H1 (cell line): ENCODE data around the gene CLEC4F. TPM values are rescaled to one million over a fixed set of nuclear protein-coding genes. Genes with fewer than 3 reads are reported as not detected.

Experiments used
- CTCF ChIA-PET: fragments of 300-600 bp; sonication (Branson Sonifier 250); formaldehyde crosslinking; loops from one replicate; lab custom pipeline; 2021; ENCODE audit not compliant: partially characterized antibody; lab: Charles Lee
- POLR2A ChIA-PET: fragments of 300-600 bp; sonication (Branson Sonifier 250); formaldehyde crosslinking; loops from one replicate; lab custom pipeline; 2021; ENCODE audit warnings: inconsistent platforms; ENCODE audit not compliant: partially characterized antibody; lab: Charles Lee
- DNase-seq, 2 experiments: peaks; one replicate each; pipeline versions ENCODE4 v3.0.0 to v3.0.0-alpha.2; 2010 to 2022; ENCODE audit warnings: low spot score in 2 of 2, low read depth in 1 of 2, mixed read lengths in 1 of 2
- FAIRE-seq: peaks from 2 replicates; lab custom pipeline; 2011; peaks lifted over from hg19 to GRCh38; lab: Jason Lieb, UNC
- H2AFZ ChIP-seq: 2 replicates; pipeline ENCODE4 v1.8.1; 2012; ENCODE audit warnings: low read length, inconsistent platforms
- H2AK5ac ChIP-seq: 2 replicates; pipeline ENCODE4 v1.6.1; 2013; ENCODE audit warnings: low read depth, low read length
- H2BK120ac ChIP-seq: replicated peaks from 2 replicates; pipeline ENCODE3; 2013; ENCODE audit warnings: low read depth, low read length, inconsistent platforms
- H2BK12ac ChIP-seq: 2 replicates; pipeline ENCODE4 v1.6.1; 2013; ENCODE audit warnings: low read depth, low read length
- H2BK15ac ChIP-seq: 2 replicates; pipeline ENCODE4 v1.6.1; 2013; ENCODE audit warnings: low read length
- H2BK20ac ChIP-seq: 2 replicates; pipeline ENCODE4 v1.6.1; 2013; ENCODE audit warnings: low read length
- H2BK5ac ChIP-seq: 2 replicates; pipeline ENCODE4 v1.6.1; 2013; ENCODE audit warnings: low read depth, low read length
- H3K14ac ChIP-seq: 2 replicates; pipeline ENCODE4 v1.6.1; 2013; ENCODE audit warnings: inconsistent platforms; ENCODE audit not compliant: insufficient read length
- H3K18ac ChIP-seq: 2 replicates; pipeline ENCODE4 v1.6.1; 2013; ENCODE audit warnings: low read length; ENCODE audit errors: extremely low read depth
- H3K23ac ChIP-seq: 2 replicates; pipeline ENCODE4 v1.6.1; 2013; ENCODE audit warnings: inconsistent platforms; ENCODE audit not compliant: insufficient read length
- H3K23me2 ChIP-seq: 2 replicates; pipeline ENCODE4 v1.6.1; 2013; ENCODE audit warnings: low read depth, low read length
- H3K27ac ChIP-seq: 2 replicates; pipeline ENCODE4 v1.6.1; 2011; ENCODE audit warnings: low read depth, low read length, inconsistent platforms
- H3K27me3 ChIP-seq, 4 experiments: replicated peaks in 1 of 4; 1 replicate in 1 of 4; 2 replicates in 3 of 4; pipeline versions ENCODE4 v1.6.1 to v1.8.1; 2011 to 2013; ENCODE audit warnings: low read length in 3 of 4, mild to moderate bottlenecking in 3 of 4, inconsistent platforms in 2 of 4, mixed read lengths in 2 of 4, moderate library complexity in 1 of 4; ENCODE audit not compliant: control insufficient read depth in 3 of 4, insufficient read depth in 3 of 4; ENCODE audit errors: extremely low read depth in 1 of 4
- H3K36me3 ChIP-seq, 4 experiments: 2 replicates each; pipeline versions ENCODE4 v1.6.1 to v1.8.1; 2011 to 2013; ENCODE audit warnings: mild to moderate bottlenecking in 4 of 4, low read length in 3 of 4, moderate library complexity in 2 of 4, control low read depth in 1 of 4, inconsistent platforms in 1 of 4; ENCODE audit not compliant: insufficient read depth in 4 of 4, control insufficient read depth in 2 of 4
- H3K4ac ChIP-seq: replicated peaks from 2 replicates; pipeline ENCODE3; 2013; ENCODE audit warnings: low read length, low read depth, mixed read lengths, inconsistent platforms; ENCODE audit not compliant: insufficient read length
- H3K4me1 ChIP-seq, 4 experiments: replicated peaks in 1 of 4; 1 replicate in 1 of 4; 2 replicates in 3 of 4; pipeline versions ENCODE4 v1.6.1 to v1.8.1; 2011 to 2013; ENCODE audit warnings: low read length in 3 of 4, inconsistent platforms in 2 of 4, mixed read lengths in 1 of 4; ENCODE audit not compliant: insufficient read depth in 4 of 4, control insufficient read depth in 3 of 4
- H3K4me2 ChIP-seq, 2 experiments: 2 replicates each; pipeline versions ENCODE4 v1.6.1 to v1.8.1; 2011 to 2013; ENCODE audit warnings: low read depth in 2 of 2, low read length in 2 of 2, control low read depth in 1 of 2, inconsistent platforms in 1 of 2, mild to moderate bottlenecking in 1 of 2; ENCODE audit not compliant: insufficient read depth in 1 of 2
- H3K4me3 ChIP-seq, 4 experiments: fragments of 200-600, 300-600 bp in 1 of 4; sonication (generic), shearing (Covaris generic), sonication (Bioruptor Twin) in 1 of 4; 2 replicates each; pipeline versions ENCODE4 v1.5.1 to v1.8.1; 2011 to 2016; ENCODE audit warnings: low read length in 4 of 4, low read depth in 3 of 4, control low read depth in 2 of 4, inconsistent platforms in 2 of 4, mild to moderate bottlenecking in 2 of 4, mixed read lengths in 1 of 4, moderate library complexity in 1 of 4; ENCODE audit not compliant: insufficient read depth in 2 of 4; ENCODE audit errors: extremely low read depth in 1 of 4
- H3K56ac ChIP-seq: replicated peaks from 2 replicates; pipeline ENCODE3; 2013; ENCODE audit warnings: low read depth, mild to moderate bottlenecking, mixed read lengths, low read length, inconsistent platforms; ENCODE audit not compliant: insufficient read length
- H3K79me1 ChIP-seq: 2 replicates; pipeline ENCODE4 v1.6.1; 2013; ENCODE audit warnings: low read depth, low read length, control low read depth
- H3K79me2 ChIP-seq, 2 experiments: 2 replicates each; pipeline versions ENCODE4 v1.6.1 to v1.8.1; 2012 to 2013; ENCODE audit warnings: low read length in 2 of 2, mild to moderate bottlenecking in 2 of 2, inconsistent platforms in 1 of 2; ENCODE audit not compliant: insufficient read depth in 2 of 2, control insufficient read depth in 1 of 2
- H3K9ac ChIP-seq, 4 experiments: replicated peaks in 1 of 4; 1 replicate in 1 of 4; 2 replicates in 3 of 4; pipeline versions ENCODE4 v1.6.1 to v1.8.1; 2011 to 2013; ENCODE audit warnings: low read depth in 3 of 4, low read length in 3 of 4, control low read depth in 2 of 4, mild to moderate bottlenecking in 2 of 4, moderate library complexity in 2 of 4, inconsistent platforms in 1 of 4; ENCODE audit errors: extremely low read depth in 1 of 4
- H3K9me3 ChIP-seq, 2 experiments: 2 replicates each; pipeline versions ENCODE4 v1.6.1 to v1.8.1; 2012 to 2013; ENCODE audit warnings: mild to moderate bottlenecking in 2 of 2, moderate library complexity in 2 of 2, control low read depth in 1 of 2, inconsistent platforms in 1 of 2, low read depth in 1 of 2, low read length in 1 of 2, mixed read lengths in 1 of 2; ENCODE audit not compliant: insufficient read depth in 2 of 2
- H4K20me1 ChIP-seq, 2 experiments: replicated peaks in 1 of 2; 2 replicates each; pipeline versions ENCODE3 to v1.8.1; 2011 to 2013; ENCODE audit warnings: inconsistent platforms in 2 of 2, low read length in 2 of 2, mild to moderate bottlenecking in 1 of 2; ENCODE audit not compliant: insufficient read depth in 2 of 2, control insufficient read depth in 1 of 2
- H4K5ac ChIP-seq: 2 replicates; pipeline ENCODE4 v1.6.1; 2013; ENCODE audit warnings: low read length, low read depth, mixed read lengths, inconsistent platforms; ENCODE audit not compliant: insufficient read length
- H4K8ac ChIP-seq: 2 replicates; pipeline ENCODE4 v1.8.0; 2013; ENCODE audit warnings: mild to moderate bottlenecking, moderate library complexity, low read length, inconsistent platforms; ENCODE audit not compliant: insufficient read depth; ENCODE audit errors: extremely low read depth
- H4K91ac ChIP-seq: replicated peaks from 2 replicates; pipeline ENCODE3; 2013; ENCODE audit warnings: low read length, mixed read lengths, inconsistent platforms; ENCODE audit not compliant: insufficient read length
- BCL11A ChIP-seq, 2 experiments: IDR thresholded peaks; one replicate each; pipeline ENCODE4 v1.6.1; 2011; ENCODE audit warnings: low read depth in 2 of 2, low read length in 2 of 2, mild to moderate bottlenecking in 2 of 2
- CBX5 ChIP-seq: fragments of 300-800, 300-1000 bp; sonication (generic); IDR thresholded peaks from 2 replicates; pipeline ENCODE4 v1.7.1; 2016; ENCODE audit warnings: antibody characterized with exemption, low read length, low read depth
- EGR1 ChIP-seq: IDR thresholded peaks from 2 replicates; pipeline ENCODE4 v1.6.1; 2011; ENCODE audit warnings: low read depth, low read length, borderline replicate concordance
- EZH2 ChIP-seq: fragments of 200-600 bp; sonication (generic); IDR thresholded peaks from 2 replicates; pipeline ENCODE4 v1.7.1; 2012; ENCODE audit warnings: low read depth, mild to moderate bottlenecking, moderate library complexity, low read length, inconsistent platforms; ENCODE audit not compliant: severe bottlenecking
- GTF2F1 ChIP-seq: IDR thresholded peaks from 2 replicates; pipeline ENCODE4 v1.6.1; 2012; ENCODE audit warnings: low read depth, low read length, improper control_type of control experiment, borderline replicate concordance
- NANOG ChIP-seq: IDR thresholded peaks from 2 replicates; pipeline ENCODE4 v1.6.1; 2011; ENCODE audit warnings: low read length, low read depth, mild to moderate bottlenecking, inconsistent platforms; ENCODE audit not compliant: insufficient read depth, poor library complexity, severe bottlenecking
- POU5F1 ChIP-seq: IDR thresholded peaks from 2 replicates; pipeline ENCODE4 v1.6.1; 2011; ENCODE audit warnings: low read depth, mild to moderate bottlenecking, low read length, moderate library complexity
- RBBP5 ChIP-seq: IDR thresholded peaks from 2 replicates; pipeline ENCODE4 v1.7.1; 2012; ENCODE audit warnings: low read depth, mild to moderate bottlenecking, inconsistent platforms, low read length, moderate library complexity, borderline replicate concordance
- RFX5 ChIP-seq: IDR thresholded peaks from 2 replicates; pipeline ENCODE4 v1.6.1; 2011; ENCODE audit warnings: low read depth, low read length, improper control_type of control experiment, borderline replicate concordance
- SIX5 ChIP-seq: IDR thresholded peaks from 2 replicates; pipeline ENCODE4 v1.6.1; 2011; ENCODE audit warnings: mild to moderate bottlenecking, low read depth, low read length
- SP1 ChIP-seq: IDR thresholded peaks from 2 replicates; pipeline ENCODE4 v1.6.1; 2011; ENCODE audit warnings: low read depth, low read length
- TAF1 ChIP-seq: IDR thresholded peaks from 2 replicates; pipeline ENCODE4 v1.6.1; 2011; ENCODE audit warnings: mild to moderate bottlenecking, low read depth, low read length
- TEAD4 ChIP-seq: IDR thresholded peaks from 2 replicates; pipeline ENCODE4 v1.6.1; 2012; ENCODE audit warnings: low read depth, low read length, inconsistent platforms, mixed read lengths
- ZNF274 ChIP-seq: IDR thresholded peaks from 2 replicates; pipeline ENCODE4 v1.7.0; 2012; ENCODE audit warnings: low read length, borderline replicate concordance; ENCODE audit errors: extremely low read depth
- WGBS, 2 experiments: shearing (Covaris generic) in 1 of 2; methylation state at CpG; one replicate each; pipeline versions ENCODE4 v1.1.6 to v1.1.7; 2013 to 2015; ENCODE audit warnings: low lambda C conversion rate in 2 of 2, mixed read lengths in 2 of 2, inconsistent platforms in 1 of 2, low coverage in 1 of 2, missing lambda C conversion rate in 1 of 2; ENCODE audit not compliant: insufficient replicate concordance in 2 of 2, insufficient coverage in 1 of 2, insufficient read length in 1 of 2; ENCODE audit errors: extremely low coverage in 1 of 2, missing lambda C conversion rate in 1 of 2; 5-methylcytosine and 5-hydroxymethylcytosine counted together
- polyA plus RNA-seq, 7 experiments: library from polyadenylated mRNA; depleted of rRNA in 3 of 7; stranded (reverse) in 5 of 7; unstranded in 2 of 7; fragments of >200 nt in 5 of 7; fragments of 200-250 nt in 2 of 7; gene quantifications; 1 replicate in 5 of 7; 2 replicates in 1 of 7; 4 replicates in 1 of 7; pipeline versions ENCODE4 v1.2.1 to v1.2.3, GENCODE V29; 2011 to 2013; ENCODE audit warnings: missing spikeins in 2 of 7, mixed read lengths in 2 of 7
- total RNA-seq: library from RNA; stranded (reverse); fragmentation: NEBNext Ultra II Directional; extraction: Animal tissue kit (Norgen Biotek cat#: 25700); gene quantifications from 2 replicates; pipeline ENCODE4 v1.2.1, GENCODE V29; 2021

The CLEC4F gene
- total and polyA plus RNA-seq, 2 of the 8 experiments (the other 6 are each of a cell fraction or from before 2014, with no cell fraction given) = not detected

GRCh38 chr2:70807828-70808118, 12.6 kb downstream of the CLEC4F start:
- H4K5ac ChIP-seq = no peak overlapping the region
- no peak overlapping the region for H4K8ac ChIP-seq
- no peak overlapping the region for H2BK20ac ChIP-seq
- H3K18ac ChIP-seq = no peak overlapping the region
- 85% methylated on average over 4 of the region's 4 CpGs; no CpG with 5 or more reads in 1 of the 2 experiments for WGBS, 2 experiments
- no peak overlapping the region for H2AK5ac ChIP-seq
- H4K91ac ChIP-seq = no peak overlapping the region
- ChIA-PET CTCF (interaction anchor here (0.8 to 2.0 kb wide), 8 partner anchors 10 to 139 kb away, joined by 3 to 6 read pairs (median 4); partner anchors contain the start of gene FIGLA), POLR2A (no interaction called here)
- H2AFZ ChIP-seq = no peak overlapping the region
- no peaks in the 10 kb centered on the region for H3K79me1 ChIP-seq
- FAIRE-seq (no peak), DNase-seq (no peak)
- H2BK15ac ChIP-seq = no peak overlapping the region
- H3K9ac ChIP-seq = no peak overlapping the region
- no peak overlapping the region for H2BK120ac ChIP-seq
- H3K4me2 ChIP-seq = no peak overlapping the region
- H3K23me2 ChIP-seq = no peaks in the 10 kb centered on the region
- no peak overlapping the region for H2BK5ac ChIP-seq
- H3K36me3 ChIP-seq = no peaks in the 10 kb centered on the region
- no peak for TF ChIP-seq BCL11A (IDR thresholded peaks at IDR 0.05; ENCODE audit: low read depth in 2 of 2, low read length in 2 of 2)
- TF ChIP-seq RFX5 = no peak
- no peak for TF ChIP-seq TEAD4
- no peak for TF ChIP-seq EZH2
- no peak for TF ChIP-seq GTF2F1
- no peak for TF ChIP-seq EGR1
- no peak for TF ChIP-seq CBX5
- no peak for TF ChIP-seq SIX5
- TF ChIP-seq RBBP5 = no peak
- TF ChIP-seq POU5F1 = no peak
- no peak for TF ChIP-seq SP1
- no peak for TF ChIP-seq ZNF274
- TF ChIP-seq NANOG = no peak
- TF ChIP-seq TAF1 = no peak
- H3K9me3 ChIP-seq = no peaks in the 10 kb centered on the region
- H3K27ac ChIP-seq = no peak overlapping the region
- peaks cover 0 to 2% of the 10 kb centered on the region in 2 experiments for H4K20me1 ChIP-seq
- no peaks in the 10 kb centered on the region for H3K79me2 ChIP-seq
- H3K14ac ChIP-seq = no peak overlapping the region
- no peak overlapping the region for H3K4me3 ChIP-seq
- peaks cover 0 to 1% (median 0%) of the 10 kb centered on the region in 4 experiments; a peak in 1 of 7 replicates for H3K27me3 ChIP-seq
- no peaks in the 10 kb centered on the region for H3K4me1 ChIP-seq
- H3K4ac ChIP-seq = no peak overlapping the region
- no peak overlapping the region for H3K56ac ChIP-seq
- no peak overlapping the region for H2BK12ac ChIP-seq
- H3K23ac ChIP-seq = no peak overlapping the region
